Transverse colon (tissue), 4 donors: Measurements from ENCODE around the gene OR4C45. TPM values are rescaled to one million over a fixed set of nuclear protein-coding genes. Genes with fewer than 3 reads are reported as not detected.
"Not testable (repeated sequence)": the region's sequence is repeated elsewhere in the genome, so short reads cannot be mapped to it uniquely, and the experiment has no call there.

ENCODE experiments used
- DNase-seq: peaks from one replicate; pipeline ENCODE4 v3.0.0-alpha.2; 2019
- H3K27ac ChIP-seq, 4 donors: fragments of 200-600 bp; sonication (generic); 2 replicates each; pipeline ENCODE4 v1.5.1; 2016 to 2018; ENCODE audit warnings: inconsistent platforms in 4 of 4
- H3K27me3 ChIP-seq: fragments of 200-600 bp; sonication (generic); 2 replicates; pipeline ENCODE4 v1.5.1; 2017; ENCODE audit warnings: inconsistent platforms
- H3K36me3 ChIP-seq, 4 donors: fragments of 200-600 bp; sonication (generic); 2 replicates each; pipeline ENCODE4 v1.5.1; 2017 to 2019; ENCODE audit warnings: inconsistent platforms in 4 of 4
- H3K4me1 ChIP-seq, 4 donors: fragments of 200-600 bp; sonication (generic); 2 replicates each; pipeline ENCODE4 v1.5.1; 2017 to 2020; ENCODE audit warnings: inconsistent platforms in 4 of 4
- H3K4me3 ChIP-seq, 4 donors: fragments of 200-600 bp; sonication (generic); 1 replicate in 1 of 4; 2 replicates in 3 of 4; pipeline versions ENCODE4 v1.5.1 to v1.6.1; 2017 to 2019; ENCODE audit warnings: inconsistent platforms in 4 of 4
- H3K9me3 ChIP-seq, 2 donors: fragments of 200-600 bp; sonication (generic); 2 replicates each; pipeline ENCODE4 v1.5.1; 2017 to 2019; ENCODE audit warnings: inconsistent platforms in 2 of 2
- CTCF ChIP-seq, 5 experiments: fragments of 200-600 bp in 3 of 5; fragments of 450-650 bp in 2 of 5; sonication (generic) in 3 of 5; IDR thresholded peaks; 1 replicate in 2 of 5; 2 replicates in 3 of 5; pipeline ENCODE4 v1.5.1; 2016 to 2017; ENCODE audit warnings: antibody characterized with exemption in 5 of 5, inconsistent platforms in 3 of 5, mild to moderate bottlenecking in 2 of 5, moderate library complexity in 1 of 5
- EP300 ChIP-seq: sonication (generic); formaldehyde crosslinking; IDR thresholded peaks from one replicate; pipeline ENCODE4 v1.6.1; 2017; ENCODE audit warnings: antibody characterized with exemption, low read depth
- POLR2A ChIP-seq: fragments of 450-650 bp; IDR thresholded peaks from one replicate; pipeline ENCODE4 v1.6.1; 2016; ENCODE audit warnings: antibody characterized with exemption, mild to moderate bottlenecking, moderate library complexity
- POLR2AphosphoS5 ChIP-seq, 3 donors: sonication (generic); formaldehyde crosslinking; IDR thresholded peaks; one replicate each; pipeline ENCODE4 v1.6.1; 2016; ENCODE audit warnings: antibody characterized with exemption in 3 of 3
- WGBS, 2 donors: methylation state at CpG; one replicate each; pipeline ENCODE4 v1.1.5; 2018; ENCODE audit warnings: low coverage in 1 of 2; 5-methylcytosine and 5-hydroxymethylcytosine counted together
- in situ Hi-C, 4 donors: fragments of 200-750 bp; cut with MboI; loops; one replicate each; pipeline versions ENCODE4 v1.15.0 to v1.15.1; 2017; ENCODE audit warnings: low sequenced_read_pairs in 3 of 4, low pct_ligation_motif_present in 1 of 4, low pct_unique_long_range_greater_than_20kb in 1 of 4
- intact Hi-C: fragments of 100-400 bp; cut with DNase I; formaldehyde crosslinking; loops from one replicate; pipeline ENCODE4 v1.15.1; 2023; ENCODE audit warnings: low total_unique reads
- total RNA-seq, 4 donors: library from RNA; depleted of rRNA; stranded (reverse); fragments of >200 nt; gene quantifications; one replicate each; pipeline ENCODE4 v1.1.0, GENCODE V29; 2016

Gene OR4C45
- total RNA-seq, 4 donors from 2014 or later = not detected

GRCh38 chr11:50044647-50045046, 12.0 kb downstream of the OR4C45 start:
- intact Hi-C loops (no loop called here), in situ Hi-C loops (no loop called here)
- Histone ChIP-seq H3K4me3 (no peak overlapping the region), H3K27ac (no peak overlapping the region), H3K27me3 (no peaks in the 10 kb centered on the region), H3K36me3 (no peaks in the 10 kb centered on the region), H3K9me3 (no peaks in the 10 kb centered on the region), H3K4me1 (no peaks in the 10 kb centered on the region)
- WGBS, 2 donors = 90 to 100% methylated on average over 1 to 2 of the region's 2 CpGs
- TF ChIP-seq POLR2A = no peak
- TF ChIP-seq EP300 = no peak
- TF ChIP-seq POLR2AphosphoS5 (IDR thresholded peaks at IDR 0.05) = no peak
- no peak for TF ChIP-seq CTCF (IDR thresholded peaks at IDR 0.05)
- no peak for DNase-seq

GRCh38 chr11:50063056-50063455, 30.4 kb downstream of the OR4C45 start:
- DNase-seq, intact Hi-C loops, H3K27ac ChIP-seq, H3K9me3 ChIP-seq, in situ Hi-C loops, H3K27me3 ChIP-seq, H3K4me1 ChIP-seq, H3K36me3 ChIP-seq, H3K4me3 ChIP-seq: not testable (repeated sequence)
- WGBS, 2 donors = 88 to 100% methylated on average over 1 to 21 of the region's 22 CpGs

- no peak overlapping the region for H3K4me3 ChIP-seq
- peaks cover 0 to 6% of the 10 kb centered on the region in 2 donors for H3K9me3 ChIP-seq
- in situ Hi-C loops = no loop called here
- no peaks in the 10 kb centered on the region for H3K27me3 ChIP-seq
- 52 to 70% methylated on average over 3 of the region's 3 CpGs for WGBS, 2 donors
- H3K27ac ChIP-seq = no peak overlapping the region
- no peaks in the 10 kb centered on the region for H3K36me3 ChIP-seq
- TF ChIP-seq POLR2AphosphoS5 (IDR thresholded peaks at IDR 0.05) (no peak), POLR2A (no peak), CTCF (IDR thresholded peaks at IDR 0.05) (no peak), EP300 (no peak)
- intact Hi-C loops = no loop called here
- DNase-seq = no peak
- no peaks in the 10 kb centered on the region for H3K4me1 ChIP-seq
Measured at GRCh38 chr11:50070389-50070788, 37.7 kb downstream of the OR4C45 start.

- Histone ChIP-seq H3K27ac (no peak overlapping the region), H3K27me3 (no peaks in the 10 kb centered on the region), H3K9me3 (peaks cover 0 to 13% of the 10 kb centered on the region in 2 donors), H3K4me3 (no peak overlapping the region), H3K4me1 (no peaks in the 10 kb centered on the region), H3K36me3 (no peaks in the 10 kb centered on the region)
- 76 to 100% methylated on average over 2 to 9 of the region's 9 CpGs for WGBS, 2 donors
- in situ Hi-C loops = no loop called here
- intact Hi-C loops = no loop called here
- no peak for TF ChIP-seq EP300
- no peak for TF ChIP-seq POLR2A
- no peak for TF ChIP-seq POLR2AphosphoS5 (IDR thresholded peaks at IDR 0.05)
- TF ChIP-seq CTCF (IDR thresholded peaks at IDR 0.05) = no peak
- DNase-seq = no peak
Measured at GRCh38 chr11:50071584-50072225, 39.0 kb downstream of the OR4C45 start.
